GF-D8 (cell line): Measurements from ENCODE around the gene SIGLEC5.

ENCODE experiments used
- DNase-seq: peaks from one replicate; lab custom pipeline; 2025; lab: John Stamatoyannopoulos, UW

Gene SIGLEC5

DNA sequence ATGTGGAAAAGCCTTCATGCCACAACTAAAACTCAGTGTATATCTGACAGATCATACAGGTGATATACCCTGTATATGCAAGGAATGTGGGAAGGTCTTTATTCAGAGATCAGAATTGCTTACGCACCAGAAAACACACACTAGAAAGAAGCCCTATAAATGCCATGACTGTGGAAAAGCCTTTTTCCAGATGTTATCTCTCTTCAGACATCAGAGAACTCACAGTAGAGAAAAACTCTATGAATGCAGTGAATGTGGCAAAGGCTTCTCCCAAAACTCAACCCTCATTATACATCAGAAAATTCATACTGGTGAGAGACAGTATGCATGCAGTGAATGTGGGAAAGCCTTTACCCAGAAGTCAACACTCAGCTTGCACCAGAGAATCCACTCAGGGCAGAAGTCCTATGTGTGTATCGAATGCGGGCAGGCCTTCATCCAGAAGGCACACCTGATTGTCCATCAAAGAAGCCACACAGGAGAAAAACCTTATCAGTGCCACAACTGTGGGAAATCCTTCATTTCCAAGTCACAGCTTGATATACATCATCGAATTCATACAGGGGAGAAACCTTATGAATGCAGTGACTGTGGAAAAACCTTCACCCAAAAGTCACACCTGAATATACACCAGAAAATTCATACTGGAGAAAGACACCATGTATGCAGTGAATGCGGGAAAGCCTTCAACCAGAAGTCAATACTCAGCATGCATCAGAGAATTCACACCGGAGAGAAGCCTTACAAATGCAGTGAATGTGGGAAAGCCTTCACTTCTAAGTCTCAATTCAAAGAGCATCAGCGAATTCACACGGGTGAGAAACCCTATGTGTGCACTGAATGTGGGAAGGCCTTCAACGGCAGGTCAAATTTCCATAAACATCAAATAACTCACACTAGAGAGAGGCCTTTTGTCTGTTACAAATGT, 42.7 kb downstream of the SIGLEC5 start:
- DNase-seq, result no peak

DNA sequence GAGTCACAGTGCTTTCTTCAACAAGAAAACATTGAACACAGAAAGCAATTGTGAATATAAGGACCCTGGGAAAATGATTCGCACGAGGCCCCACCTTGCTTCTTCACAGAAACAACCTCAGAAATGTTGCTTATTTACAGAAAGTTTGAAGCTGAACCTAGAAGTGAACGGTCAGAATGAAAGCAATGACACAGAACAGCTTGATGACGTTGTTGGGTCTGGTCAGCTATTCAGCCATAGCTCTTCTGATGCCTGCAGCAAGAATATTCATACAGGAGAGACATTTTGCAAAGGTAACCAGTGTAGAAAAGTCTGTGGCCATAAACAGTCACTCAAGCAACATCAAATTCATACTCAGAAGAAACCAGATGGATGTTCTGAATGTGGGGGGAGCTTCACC, 43.4 kb downstream of the SIGLEC5 start:
- no peak for DNase-seq

DNA sequence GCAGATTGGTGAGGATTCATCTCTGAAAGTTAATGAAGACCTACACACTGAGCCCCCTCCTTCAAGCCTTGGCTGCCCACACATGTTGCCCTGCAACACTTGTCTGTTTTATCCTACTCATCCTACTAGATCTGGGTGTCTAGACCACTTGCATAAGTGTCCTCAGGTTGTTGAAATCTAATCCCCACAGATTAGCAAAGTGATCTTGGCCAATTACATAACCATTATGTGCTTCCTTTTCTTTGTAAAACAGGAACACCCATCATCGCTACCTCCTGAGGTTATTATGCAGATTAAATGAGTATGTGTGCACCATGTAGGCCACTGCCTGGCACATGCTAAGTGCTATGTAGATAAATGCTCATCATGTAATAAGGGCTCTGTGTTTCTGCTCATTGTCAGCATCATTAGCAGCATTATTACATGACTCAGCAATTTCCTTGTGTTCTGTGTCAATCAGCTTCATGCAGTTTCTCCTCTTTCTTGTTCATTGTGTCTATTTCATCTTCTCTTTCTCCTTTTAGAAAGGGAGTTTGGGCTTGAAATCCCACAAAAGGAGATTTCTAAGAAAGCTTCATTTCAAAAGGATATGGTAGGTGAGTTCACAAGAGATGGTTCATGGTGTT, 44.0 kb downstream of the SIGLEC5 start:
- peak; percentile 94 for DNase-seq

DNA sequence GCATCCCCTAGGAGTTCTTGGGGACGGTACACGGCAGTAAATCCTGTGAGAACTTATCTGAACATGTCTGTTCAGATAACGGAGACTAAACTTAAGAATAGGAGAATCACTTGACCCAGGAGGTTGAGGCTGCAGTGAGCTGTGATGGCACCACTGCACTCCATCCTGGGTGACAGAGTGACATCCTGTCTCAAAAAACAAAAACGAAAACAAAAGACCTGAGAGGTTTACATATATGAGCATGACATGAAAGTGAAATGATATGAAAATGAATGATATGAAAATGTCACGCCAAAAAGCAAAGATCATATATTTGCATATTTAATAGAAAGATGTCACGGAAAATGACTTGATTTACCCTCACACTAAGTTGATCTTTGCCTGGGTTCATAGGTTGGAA, 53.4 kb downstream of the SIGLEC5 start:
- DNase-seq, result no peak

DNA sequence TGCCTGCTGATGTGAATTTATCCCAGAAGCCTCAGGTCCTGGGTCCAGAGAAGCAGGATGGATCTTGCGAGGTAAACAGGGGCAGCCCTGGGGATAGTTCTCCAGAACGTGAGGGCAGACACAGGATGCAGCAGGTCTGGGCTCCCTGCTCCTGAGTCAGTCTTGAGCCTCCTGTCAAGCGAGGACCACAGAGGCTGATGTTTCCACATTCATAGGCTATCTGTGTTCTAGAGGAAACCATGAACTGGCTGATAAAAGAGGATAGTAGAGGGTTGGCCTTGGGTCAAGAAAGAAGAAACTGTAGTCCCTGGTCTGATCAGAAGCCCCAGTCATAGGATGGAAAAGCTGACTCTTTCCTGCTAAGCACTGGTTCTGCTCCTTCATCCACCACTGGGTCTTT, 56.9 kb downstream of the SIGLEC5 start:
- DNase-seq, result no peak

DNA sequence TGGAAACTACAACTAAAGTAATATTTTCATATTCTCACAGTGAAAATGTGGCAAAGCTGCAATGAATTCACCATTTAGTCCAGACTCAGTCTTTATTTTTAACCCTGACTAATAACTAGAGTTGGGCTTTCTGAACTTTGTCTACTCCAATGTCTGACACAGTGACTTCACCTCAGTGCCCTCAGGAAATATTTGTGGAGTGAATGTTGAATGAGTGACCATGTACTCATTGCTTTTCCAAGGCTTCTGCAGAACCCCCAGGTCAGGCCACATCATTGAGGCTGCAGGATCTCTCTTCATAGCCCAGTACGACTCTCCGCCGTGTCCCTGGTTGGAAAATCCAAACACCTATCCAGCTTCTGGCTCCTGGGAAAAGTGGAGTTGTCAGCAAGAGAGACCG, 57.3 kb downstream of the SIGLEC5 start:
- DNase-seq, result no peak

DNA sequence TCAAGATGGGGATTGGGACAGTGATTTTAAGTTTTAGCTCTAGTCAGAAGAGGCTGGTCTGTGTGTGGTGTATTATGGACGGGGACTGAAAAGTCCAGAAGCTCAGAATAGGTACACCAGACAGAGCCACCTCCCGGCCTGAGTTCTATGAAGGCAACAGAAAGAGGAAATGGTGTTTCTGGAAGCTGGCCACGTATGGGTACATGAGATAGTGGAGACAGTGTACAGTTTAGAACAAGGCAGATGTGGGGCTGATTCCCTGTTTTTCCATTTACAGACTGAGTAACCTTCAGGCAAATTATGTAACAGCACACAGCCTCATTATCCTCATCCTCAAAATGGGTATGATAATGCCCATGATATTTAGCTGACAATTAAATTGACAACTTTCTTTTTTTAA, 57.8 kb downstream of the SIGLEC5 start:
- peak; percentile 71 for DNase-seq

DNA sequence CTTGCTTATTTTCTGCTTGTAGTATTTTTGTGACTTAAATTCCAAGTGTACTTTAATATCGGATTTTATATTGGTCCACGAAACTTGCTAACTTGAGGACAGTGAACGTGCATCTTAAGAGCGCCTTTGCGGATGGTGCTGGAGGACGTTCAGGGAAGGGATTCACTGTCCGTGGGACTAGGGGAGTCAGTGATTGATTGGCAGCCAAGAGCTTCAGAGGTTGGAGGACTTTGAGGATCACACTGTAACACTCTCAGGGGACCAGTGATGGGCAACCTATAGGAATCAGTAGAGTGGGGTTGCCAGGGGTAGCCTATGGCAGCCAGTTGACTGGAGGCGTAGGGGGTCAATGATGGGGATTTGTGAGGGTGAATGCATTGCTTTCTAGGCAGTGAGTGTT, 58.6 kb downstream of the SIGLEC5 start:
- DNase-seq, result no peak

DNA sequence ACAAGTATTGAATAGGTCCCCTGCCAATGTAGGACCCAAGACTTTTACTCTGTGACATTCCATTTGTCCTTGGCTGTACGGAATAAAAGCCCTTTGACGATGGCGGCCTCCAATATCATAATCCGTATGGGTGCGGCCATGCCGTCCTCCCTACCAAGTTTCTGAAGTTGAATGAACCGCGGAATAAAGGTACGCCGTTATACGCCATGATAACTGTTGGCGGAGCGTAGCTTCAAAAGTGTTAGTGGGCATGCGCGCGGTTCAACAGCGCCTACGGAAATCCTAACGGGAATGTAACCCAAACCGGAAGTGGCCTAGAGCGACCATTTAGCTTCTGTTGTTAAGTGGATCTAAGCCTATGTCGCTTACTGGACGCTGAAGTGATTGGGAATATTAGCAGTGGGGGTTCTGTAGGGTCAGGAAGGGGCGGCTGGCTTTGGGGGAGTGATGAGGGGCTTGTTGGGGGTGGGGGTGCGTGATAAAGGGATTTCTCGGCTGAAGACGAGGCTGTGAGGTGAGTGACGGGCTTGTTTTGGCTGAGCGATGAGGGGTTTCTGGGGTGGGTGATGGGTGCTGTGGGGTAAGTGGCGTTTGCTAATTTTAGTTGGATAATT, 59.1 kb downstream of the SIGLEC5 start, which contains the start of gene ZNF175:
ZNF175 (plus strand) TSS at position 322 of the 614 bp plus-strand sequence. CDS start 2,047 bp downstream, outside the sequence.
- DNase-seq, result peak; percentile 90

DNA sequence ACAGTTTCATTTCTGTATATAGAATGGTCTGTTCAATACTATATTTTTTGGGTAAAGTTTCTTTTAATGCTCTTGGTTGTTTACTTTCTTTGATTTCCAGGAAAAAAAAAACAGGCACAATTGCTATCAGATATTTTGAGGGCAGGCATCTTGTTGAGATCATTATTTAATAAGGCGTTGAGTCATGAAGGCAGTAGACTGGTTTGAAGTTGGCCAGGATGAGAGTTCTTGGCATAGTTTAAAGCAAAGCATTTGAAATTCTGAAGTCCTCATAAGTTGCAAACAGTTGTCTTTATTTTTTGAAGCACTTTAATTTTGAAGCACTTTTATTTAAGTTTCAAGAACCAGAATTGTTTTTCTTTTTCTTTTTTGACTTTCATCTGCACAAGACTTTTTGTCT, 61.7 kb downstream of the SIGLEC5 start:
- no peak for DNase-seq

DNA sequence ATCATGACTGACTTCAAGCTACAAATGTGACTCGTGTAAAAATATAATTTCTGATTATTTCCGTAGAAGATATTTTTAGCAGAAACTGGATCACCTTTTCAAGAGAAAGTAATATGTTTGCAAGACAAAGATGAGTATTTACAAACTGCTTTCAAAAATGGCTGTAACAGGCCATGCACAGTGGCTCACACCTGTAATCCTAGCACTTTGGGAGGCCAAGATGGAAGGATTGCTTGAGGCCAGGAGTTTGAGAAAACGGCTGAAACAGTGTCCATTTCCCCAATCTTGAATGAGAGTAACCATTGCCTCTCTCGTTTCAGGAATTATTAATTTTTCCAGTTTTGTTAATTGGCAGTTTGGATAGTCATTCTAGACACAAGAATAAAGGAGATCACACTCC, 62.6 kb downstream of the SIGLEC5 start:
- no peak for DNase-seq

DNA sequence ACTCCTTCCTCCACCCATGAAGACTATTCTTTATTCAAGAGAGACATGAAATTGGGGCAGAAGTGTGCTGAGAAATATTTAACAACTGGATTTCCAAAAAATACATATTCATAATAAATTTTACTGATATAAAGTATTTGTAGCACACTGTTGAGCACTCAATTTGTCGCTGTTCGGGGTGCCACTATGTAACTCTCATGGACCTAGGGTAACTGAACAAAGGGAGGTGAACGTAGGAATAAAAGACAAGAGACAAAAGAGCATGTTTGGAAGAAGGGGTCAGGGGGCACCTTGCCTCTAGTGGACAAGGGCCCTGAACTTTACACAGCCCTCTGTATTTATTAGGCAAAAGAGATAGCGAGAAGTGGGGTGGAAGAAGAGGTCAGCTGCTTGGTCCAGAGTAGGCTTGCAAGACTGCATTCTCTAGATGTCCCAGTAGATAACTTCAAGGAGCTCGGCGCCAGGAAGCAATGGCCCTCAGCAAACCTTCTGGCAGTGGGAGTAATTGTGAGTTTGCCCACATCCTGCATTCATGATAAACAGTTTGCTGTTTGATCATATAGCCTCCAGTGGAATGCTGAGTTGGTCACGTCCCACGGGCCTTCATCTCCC, 63.6 kb downstream of the SIGLEC5 start:
- peak; percentile 35 for DNase-seq

DNA sequence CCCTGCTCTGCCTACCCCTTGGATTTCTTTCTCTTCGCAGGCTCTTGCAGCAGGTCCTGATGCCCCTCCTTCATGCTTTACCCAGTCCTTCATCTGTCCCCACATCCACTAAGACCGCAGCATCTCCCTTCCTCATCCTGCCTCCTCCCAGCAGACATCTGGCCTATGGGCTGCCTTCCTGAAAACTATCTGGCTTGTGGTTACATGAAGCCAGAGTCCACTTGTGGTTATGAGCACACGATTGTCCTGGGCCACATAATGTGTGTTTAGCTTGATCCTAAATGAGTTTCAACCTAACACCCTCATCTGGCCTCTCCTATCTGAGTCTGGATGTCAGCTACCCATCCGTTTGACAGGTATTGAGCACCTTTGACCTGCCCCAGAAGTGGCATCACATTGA, 64.6 kb downstream of the SIGLEC5 start:
- DNase-seq, result peak; percentile 53

DNA sequence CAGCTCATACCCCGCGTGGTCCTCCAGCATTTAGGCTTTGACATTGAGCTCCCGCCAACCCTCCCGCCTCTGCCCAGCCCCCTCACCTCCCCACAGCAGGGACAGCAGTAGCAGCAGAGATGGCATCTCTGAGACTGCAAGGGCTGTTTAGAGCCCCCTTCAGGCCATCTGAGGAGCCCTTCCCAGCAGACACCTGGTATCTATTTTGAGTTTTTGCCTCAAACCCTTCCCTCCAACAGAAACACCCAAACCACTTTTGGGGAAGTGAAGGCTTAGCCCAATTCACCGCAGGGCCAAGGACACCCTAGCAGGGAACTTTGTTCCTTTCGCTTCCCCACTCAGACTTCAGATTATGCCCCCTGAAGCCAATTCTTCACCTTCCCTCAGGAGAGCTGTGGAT, 65.4 kb downstream of the SIGLEC5 start:
- peak; percentile 41 for DNase-seq
